ENCODE data around the gene ZDHHC7.

- TF ChIP-seq CTCF (IDR thresholded peaks at IDR 0.05) (no peak), POLR2A (IDR thresholded peaks at IDR 0.05) (no peak), POLR2AphosphoS5 (IDR thresholded peaks at IDR 0.05) (no peak)
Observed at GRCh38 chr16:85049706-85050305, 38.5 kb upstream of the ZDHHC7 start.
